HUDEP-2 (cell line): ENCODE measurements around the gene AREL1.

Experiments used
- DNase-seq, 76 experiments: peaks; one replicate each; lab custom pipeline; 2025; ENCODE audit not compliant: unreplicated experiment in 76 of 76; lab: John Stamatoyannopoulos, UW

The AREL1 gene

GRCh38 chr14:74661726-74662450 lies 51.0 kb downstream of the AREL1 start:
- DNase-seq: no peak

GRCh38 chr14:74660863-74661262 lies 52.0 kb downstream of the AREL1 start:
- no peak for DNase-seq

GRCh38 chr14:74660167-74660566 lies 52.7 kb downstream of the AREL1 start:
- DNase-seq: peak in 48 of 76 experiments; percentile 3 to 74 (median 29)

- DNase-seq: no peak
Measured at GRCh38 chr14:74658535-74659131, 54.2 kb downstream of the AREL1 start.

GRCh38 chr14:74656964-74657363 lies 55.9 kb downstream of the AREL1 start:
- DNase-seq: no peak

GRCh38 chr14:74655599-74656395 lies 57.1 kb downstream of the AREL1 start:
- DNase-seq: no peak

- DNase-seq: no peak
Measured at GRCh38 chr14:74654931-74655330, 57.9 kb downstream of the AREL1 start.

- DNase-seq: no peak
Measured at GRCh38 chr14:74653386-74654138, 59.3 kb downstream of the AREL1 start.

- DNase-seq: no peak
Measured at GRCh38 chr14:74652541-74652940, 60.3 kb downstream of the AREL1 start.

GRCh38 chr14:74650927-74651686 lies 61.8 kb downstream of the AREL1 start:
- no peak for DNase-seq

- no peak for DNase-seq
Measured at GRCh38 chr14:74649673-74650072, 63.2 kb downstream of the AREL1 start.

GRCh38 chr14:74649167-74649566 lies 63.7 kb downstream of the AREL1 start:
- DNase-seq: no peak

GRCh38 chr14:74648601-74649000 lies 64.3 kb downstream of the AREL1 start:
- DNase-seq: no peak

GRCh38 chr14:74647678-74648461 lies 65.0 kb downstream of the AREL1 start:
- DNase-seq: peak in 1 of 76 experiments; percentile 5

- no peak for DNase-seq
Measured at GRCh38 chr14:74647061-74647677, 65.7 kb downstream of the AREL1 start.

- DNase-seq: no peak
Measured at GRCh38 chr14:74645756-74646470, 67.0 kb downstream of the AREL1 start.

- no peak for DNase-seq
Measured at GRCh38 chr14:74645244-74645643, 67.6 kb downstream of the AREL1 start.

GRCh38 chr14:74641601-74642391 lies 71.1 kb downstream of the AREL1 start:
- DNase-seq: no peak
